NT2/D1 (cell line): ENCODE measurements around the gene PNKD.
A peak's percentile ranks its signal among the peaks of the same experiment; 100 is the strongest.

ENCODE experiments used
- DNase-seq: peaks from one replicate; pipeline ENCODE4 v3.0.0-alpha.2; 2011; ENCODE audit warnings: low read depth, low spot score
- H3K27me3 ChIP-seq: 2 replicates; pipeline ENCODE4 v1.6.0; 2011; ENCODE audit warnings: mild to moderate bottlenecking; ENCODE audit not compliant: insufficient read length, insufficient read depth
- H3K36me3 ChIP-seq: 2 replicates; pipeline ENCODE4 v1.6.1; 2011; ENCODE audit warnings: mild to moderate bottlenecking, low read length, mixed read lengths; ENCODE audit not compliant: insufficient read depth, insufficient read length
- H3K4me1 ChIP-seq: 2 replicates; pipeline ENCODE4 v1.5.1; 2011; ENCODE audit not compliant: insufficient read depth, insufficient read length
- H3K4me3 ChIP-seq: 2 replicates; pipeline ENCODE4 v1.5.1; 2011; ENCODE audit warnings: low read depth; ENCODE audit not compliant: insufficient read length
- H3K9ac ChIP-seq: 2 replicates; pipeline ENCODE4 v1.6.0; 2011; ENCODE audit warnings: low read depth; ENCODE audit not compliant: insufficient read length
- H3K9me3 ChIP-seq: 2 replicates; pipeline ENCODE4 v1.5.1; 2011; ENCODE audit warnings: mild to moderate bottlenecking, low read length; ENCODE audit not compliant: insufficient read depth
- SUZ12 ChIP-seq: IDR thresholded peaks from 2 replicates; pipeline ENCODE4 v1.6.1; 2011; ENCODE audit not compliant: insufficient read length, insufficient read depth; ENCODE audit errors: extremely low read depth
- YY1 ChIP-seq: IDR thresholded peaks from 2 replicates; pipeline ENCODE4 v1.6.1; 2011; ENCODE audit not compliant: insufficient read length, insufficient read depth
- ZNF274 ChIP-seq: IDR thresholded peaks from 2 replicates; pipeline ENCODE4 v1.6.1; 2011; ENCODE audit warnings: mild to moderate bottlenecking, low read depth, low read length

Gene PNKD

DNA sequence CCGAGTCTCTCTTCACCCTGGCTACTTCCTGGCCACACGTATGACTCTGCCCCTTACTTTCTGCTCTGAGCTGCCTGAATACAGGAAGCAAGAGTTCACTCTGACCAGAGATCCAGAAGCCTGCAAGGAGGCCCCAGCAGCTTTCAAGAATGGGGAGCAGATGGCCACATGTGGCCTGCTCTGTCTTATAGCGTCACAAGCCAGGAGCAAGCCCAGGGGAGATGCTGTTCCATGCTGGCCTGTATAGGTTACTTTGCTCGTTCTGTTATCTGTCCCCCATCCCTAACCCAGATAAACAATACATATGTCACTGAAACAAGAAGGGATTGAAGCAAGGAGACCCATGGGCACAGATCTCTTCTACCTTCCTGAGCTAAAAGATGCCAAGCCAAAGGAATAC is 4.3 kb downstream of the PNKD start:
- TF ChIP-seq YY1 (no peak), SUZ12 (no peak), ZNF274 (no peak)
- Histone ChIP-seq H3K36me3 (peaks cover 73% of the 10 kb centered on the region), H3K27me3 (no peaks in the 10 kb centered on the region), H3K9ac (no peak overlapping the region), H3K4me1 (no peaks in the 10 kb centered on the region), H3K4me3 (no peak overlapping the region), H3K9me3 (no peaks in the 10 kb centered on the region)
- DNase-seq = no peak

DNA sequence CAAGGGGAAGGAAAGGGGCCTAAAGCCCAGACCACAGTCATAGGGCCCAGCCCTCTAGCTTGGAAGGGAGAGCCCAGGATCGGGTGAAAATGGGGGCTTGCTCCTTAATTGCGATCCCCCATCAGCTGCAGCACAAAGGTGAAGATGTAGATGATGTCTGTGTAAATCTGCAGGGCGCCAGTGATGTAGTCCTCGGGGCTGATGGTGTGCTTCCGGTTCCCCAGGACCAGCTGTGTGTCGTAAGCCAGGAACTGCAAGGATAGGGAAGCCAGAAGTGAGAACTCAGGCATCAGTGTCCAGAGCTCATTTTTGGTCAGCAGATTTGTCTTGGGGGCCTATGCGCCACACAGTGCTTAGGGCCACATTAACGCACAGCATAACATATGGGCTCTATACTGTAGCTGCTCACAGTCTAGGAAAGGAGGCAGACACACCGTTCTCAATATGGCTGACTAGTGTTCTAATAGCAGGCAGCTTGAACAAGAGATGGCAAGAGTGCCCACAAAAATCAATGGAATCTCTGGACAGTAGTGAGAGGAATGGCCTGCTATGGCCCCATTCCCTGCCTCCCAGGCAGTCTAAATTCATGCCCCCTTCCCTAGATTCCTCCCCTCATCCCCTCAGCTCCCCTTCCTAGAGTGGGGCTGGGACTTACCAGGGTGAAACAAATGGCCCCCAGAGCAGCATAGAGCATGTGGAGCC is 5.2 kb downstream of the PNKD start:
- Histone ChIP-seq H3K9me3 (no peaks in the 10 kb centered on the region), H3K4me1 (peaks cover 4% of the 10 kb centered on the region), H3K27me3 (no peaks in the 10 kb centered on the region), H3K4me3 (no peak overlapping the region), H3K36me3 (peaks cover 82% of the 10 kb centered on the region), H3K9ac (no peak overlapping the region)
- DNase-seq = no peak
- TF ChIP-seq ZNF274 (no peak), SUZ12 (no peak), YY1 (no peak)

DNA sequence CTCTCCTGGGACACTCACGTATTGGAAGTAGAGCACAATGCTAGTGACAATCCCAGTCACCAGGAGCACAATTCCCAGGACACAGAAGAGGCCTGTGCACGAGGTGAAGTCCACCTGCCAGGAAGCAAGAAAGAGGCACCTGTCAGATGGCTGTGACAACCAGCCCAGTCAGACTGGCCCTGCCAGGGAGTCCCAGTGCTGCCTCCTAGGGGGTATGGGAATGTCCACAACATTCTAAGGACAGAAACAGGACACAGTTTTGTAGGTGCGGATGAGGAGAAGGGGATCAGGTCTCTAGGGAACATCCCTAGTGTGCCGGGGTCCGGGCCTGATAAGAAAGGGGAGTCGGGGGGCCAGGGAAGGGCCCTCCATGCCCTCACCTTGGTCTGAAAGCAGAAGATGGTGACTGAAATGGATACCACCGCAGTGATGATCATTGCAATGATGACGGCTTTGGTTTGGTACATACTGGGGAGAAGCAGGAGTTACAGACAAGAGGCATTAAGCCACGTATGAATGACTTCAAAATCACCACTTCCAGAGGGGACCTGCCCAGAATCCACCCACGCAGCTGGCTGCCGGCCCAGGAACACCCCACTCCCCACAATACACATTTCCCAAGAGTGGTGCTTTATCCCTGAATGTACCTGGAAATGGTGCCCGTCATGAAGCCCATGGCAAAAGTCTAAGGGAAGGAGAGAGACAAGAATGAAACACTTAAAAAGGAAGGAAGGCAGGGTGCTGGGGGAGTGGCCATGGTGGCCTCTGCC is 6.9 kb downstream of the PNKD start:
- peaks cover 8% of the 10 kb centered on the region for H3K4me1 ChIP-seq
- no peaks in the 10 kb centered on the region for H3K9me3 ChIP-seq
- H3K27me3 ChIP-seq = no peaks in the 10 kb centered on the region
- no peak for DNase-seq
- no peak overlapping the region for H3K4me3 ChIP-seq
- H3K36me3 ChIP-seq = peaks cover 86% of the 10 kb centered on the region
- no peak for TF ChIP-seq SUZ12
- H3K9ac ChIP-seq = no peak overlapping the region

DNA sequence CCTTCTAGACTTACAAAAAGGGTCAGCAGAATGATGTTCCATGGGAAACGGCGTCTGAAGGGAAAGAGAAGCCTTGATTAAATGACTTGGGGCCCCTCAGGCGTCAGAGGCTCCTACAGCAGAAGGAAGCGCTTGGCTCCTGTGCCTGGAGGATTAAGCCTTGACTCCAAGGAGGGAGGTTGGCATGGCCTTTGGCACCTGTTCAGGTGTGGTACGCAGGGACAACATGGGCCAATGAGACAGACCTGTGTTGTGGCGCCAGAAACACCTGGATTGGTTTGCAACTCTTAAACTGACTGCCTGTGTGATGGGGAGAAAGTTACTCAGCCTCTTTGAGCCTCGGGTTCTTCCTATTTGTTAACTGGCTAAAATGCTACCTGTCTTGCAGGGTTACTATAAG is 7.6 kb downstream of the PNKD start:
- Histone ChIP-seq H3K9ac (no peak overlapping the region), H3K4me3 (no peak overlapping the region), H3K9me3 (no peaks in the 10 kb centered on the region), H3K36me3 (peaks cover 84% of the 10 kb centered on the region), H3K4me1 (peaks cover 9% of the 10 kb centered on the region), H3K27me3 (no peaks in the 10 kb centered on the region)
- DNase-seq = no peak
- no peak for TF ChIP-seq SUZ12
- no peak for TF ChIP-seq ZNF274
- no peak for TF ChIP-seq YY1

DNA sequence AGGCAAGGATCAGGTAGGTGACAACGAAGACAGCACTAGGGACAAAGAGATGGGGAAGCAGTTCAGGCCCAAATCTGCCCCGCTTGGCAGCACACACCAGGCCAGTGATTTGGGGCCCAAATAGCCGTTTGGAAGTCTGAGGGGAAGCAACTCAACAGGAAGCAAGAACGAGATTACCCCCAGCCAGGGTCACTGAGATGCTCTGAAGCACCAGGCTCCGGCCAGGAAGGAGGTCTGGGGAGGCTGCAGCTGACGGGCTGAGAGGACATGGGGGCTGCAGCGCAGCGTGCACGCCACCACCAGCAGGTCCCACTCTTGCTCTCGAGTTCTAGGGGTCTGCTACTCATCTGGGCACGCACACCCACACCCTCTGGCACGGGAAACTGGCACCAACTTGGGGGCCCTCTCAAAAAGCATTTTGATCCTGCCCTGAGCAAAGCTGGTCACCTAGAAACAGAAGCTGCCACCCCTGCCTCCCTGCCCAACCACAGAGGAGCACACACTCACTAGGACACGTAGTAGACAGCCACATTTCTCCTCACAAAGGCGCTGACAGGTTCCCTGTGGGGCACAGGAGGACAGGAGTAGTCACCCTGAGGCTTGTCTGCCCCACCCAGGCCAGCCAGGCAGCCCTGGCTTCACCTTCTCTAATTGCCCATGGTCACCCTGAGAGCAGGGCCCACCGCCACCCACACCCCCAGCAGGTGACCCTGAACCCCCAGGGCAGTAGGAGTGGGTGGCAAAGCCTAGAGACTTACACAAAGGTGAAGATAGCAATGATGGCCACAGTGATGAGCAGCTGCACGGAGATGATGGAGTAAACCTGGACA is 8.4 kb downstream of the PNKD start:
- H3K36me3 ChIP-seq = peaks cover 81% of the 10 kb centered on the region

DNA sequence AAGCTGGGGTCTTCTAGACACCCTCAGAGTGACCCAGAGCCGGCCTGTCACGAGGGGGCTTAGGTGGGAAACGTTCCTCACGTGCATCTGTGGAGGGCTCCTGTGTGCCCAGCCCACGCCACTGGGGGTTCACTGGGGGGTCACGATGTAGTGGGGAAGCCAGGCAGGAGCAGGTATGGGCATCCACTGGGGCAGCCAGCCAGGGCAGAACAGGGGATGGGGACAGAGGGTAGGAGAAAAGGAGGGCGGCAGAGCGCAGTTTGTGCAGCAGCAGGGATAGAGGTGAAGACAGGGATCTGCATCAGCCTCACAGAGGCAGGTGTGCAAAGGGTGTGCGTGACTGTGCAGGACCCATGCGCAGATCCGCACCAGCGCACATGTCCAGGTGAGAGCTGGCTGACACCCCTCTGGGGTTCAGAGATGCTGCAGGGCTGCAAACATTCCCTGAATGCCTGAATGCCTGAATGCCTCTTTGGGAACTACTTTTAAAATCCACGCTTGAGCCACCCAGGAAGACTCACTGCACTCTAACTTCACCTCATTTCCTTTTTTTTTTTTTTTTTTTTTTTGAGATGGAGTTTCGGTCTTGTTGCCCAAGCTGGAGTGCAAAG is 10.0 kb downstream of the PNKD start:
- TF ChIP-seq YY1 (no peak), SUZ12 (no peak), ZNF274 (no peak)
- peaks cover 9% of the 10 kb centered on the region for H3K4me1 ChIP-seq
- H3K9ac ChIP-seq = peak overlapping the region; percentile 3
- no peak overlapping the region for H3K4me3 ChIP-seq
- no peak for DNase-seq
- no peaks in the 10 kb centered on the region for H3K27me3 ChIP-seq
- no peaks in the 10 kb centered on the region for H3K9me3 ChIP-seq
- peaks cover 69% of the 10 kb centered on the region for H3K36me3 ChIP-seq

More for the DNA sequence above, 8.4 kb downstream of the PNKD start:
- Histone ChIP-seq H3K9me3 (no peaks in the 10 kb centered on the region), H3K4me3 (no peak overlapping the region), H3K4me1 (peaks cover 9% of the 10 kb centered on the region), H3K9ac (no peak overlapping the region), H3K27me3 (no peaks in the 10 kb centered on the region)
- TF ChIP-seq YY1 (no peak), ZNF274 (no peak)
- no peak for DNase-seq
